GM12878 (cell line): Measurements from ENCODE around the gene PHEX.

Experiments used
- CBX3 ChIP-seq: fragments of 200-600 bp; sonication (generic); IDR thresholded peaks from 2 replicates; pipeline ENCODE4 v1.6.1; 2016; ENCODE audit warnings: low read depth, borderline replicate concordance
- CBX5 ChIP-seq: sonication (generic); IDR thresholded peaks from 2 replicates; pipeline ENCODE4 v1.6.1; 2016; ENCODE audit warnings: low read depth, moderate library complexity, mild to moderate bottlenecking, inconsistent platforms
- CTCF ChIP-seq, 3 experiments: IDR thresholded peaks in 2 of 3; conservative IDR thresholded peaks in 1 of 3; 2 replicates each; pipeline ENCODE4 v1.5.1; 2011; ENCODE audit warnings: low read depth in 3 of 3, low read length in 3 of 3, mild to moderate bottlenecking in 3 of 3, control low read depth in 2 of 3, moderate library complexity in 2 of 3, inconsistent platforms in 1 of 3, mixed read lengths in 1 of 3; ENCODE audit not compliant: control insufficient read depth in 2 of 3, insufficient read depth in 1 of 3; ENCODE audit errors: extremely low read depth in 1 of 3
- GABPA ChIP-seq: IDR thresholded peaks from 2 replicates; pipeline ENCODE4 v1.6.1; 2014; ENCODE audit warnings: antibody characterized with exemption, low read depth, mild to moderate bottlenecking, inconsistent platforms
- POLR2A ChIP-seq: IDR thresholded peaks from 2 replicates; pipeline ENCODE4 v1.6.1; 2011; ENCODE audit warnings: low read depth, mild to moderate bottlenecking, low read length
- POLR2AphosphoS5 ChIP-seq: IDR thresholded peaks from 2 replicates; pipeline ENCODE4 v1.6.1; 2011; ENCODE audit warnings: mild to moderate bottlenecking, low read length, inconsistent platforms
- RAD21 ChIP-seq: IDR thresholded peaks from 2 replicates; pipeline ENCODE4 v1.6.1; 2011; ENCODE audit warnings: mild to moderate bottlenecking, low read depth, low read length, moderate library complexity; ENCODE audit not compliant: insufficient read depth
- SIX5 ChIP-seq: IDR thresholded peaks from 2 replicates; pipeline ENCODE4 v1.6.1; 2011; ENCODE audit warnings: mild to moderate bottlenecking, low read depth, low read length, moderate library complexity; ENCODE audit not compliant: severe bottlenecking
- SP1 ChIP-seq: IDR thresholded peaks from one replicate; pipeline ENCODE4 v1.6.1; 2011; ENCODE audit warnings: low read depth, low read length
- SPI1 ChIP-seq: IDR thresholded peaks from 2 replicates; pipeline ENCODE4 v1.6.1; 2011; ENCODE audit warnings: low read depth, mild to moderate bottlenecking, low read length, moderate library complexity, borderline replicate concordance; ENCODE audit not compliant: insufficient read depth
- TCF7 ChIP-seq: IDR thresholded peaks from 2 replicates; pipeline ENCODE4 v1.6.1; 2014; ENCODE audit warnings: antibody characterized with exemption, borderline replicate concordance

- TF ChIP-seq CTCF (IDR thresholded peaks at IDR 0.05 in 2 of 3, conservative IDR thresholded peaks at IDR 0.05 in 1 of 3; ENCODE audit: control insufficient read depth in 2 of 3, extremely low read depth in 1 of 3, insufficient read depth in 1 of 3, low read depth in 3 of 3, low read length in 3 of 3) (no peak), RAD21 (no peak), SIX5 (no peak), POLR2AphosphoS5 (no peak), TCF7 (no peak), CBX3 (no peak), SPI1 (no peak), SP1 (no peak), POLR2A (no peak), CBX5 (no peak), GABPA (no peak)
Measured at GRCh38 chrX:22139822-22140221, 107.7 kb downstream of the PHEX start.
